BJ (cell line): Measurements from ENCODE around the gene TBXT. TPM values are rescaled to one million over a fixed set of nuclear protein-coding genes. Genes with fewer than 3 reads are reported as not detected.

ENCODE experiments used
- CTCF ChIA-PET: fragments of 350-600 bp; formaldehyde crosslinking; extraction: SDS; loops from one replicate; lab custom pipeline; 2021; ENCODE audit warnings: antibody characterized with exemption, inconsistent platforms; lab: Yijun Ruan, JAX
- POLR2A ChIA-PET: fragments of 300-600 bp; sonication (Branson Sonifier 250); formaldehyde crosslinking; extraction: SDS; loops from one replicate; lab custom pipeline; 2021; ENCODE audit warnings: antibody characterized with exemption; lab: Charles Lee
- DNase-seq: peaks from one replicate; pipeline ENCODE4 v3.0.0-alpha.2; 2011; ENCODE audit warnings: low read depth
- H3K27me3 ChIP-seq: 2 replicates; pipeline ENCODE4 v1.6.0; 2011; ENCODE audit warnings: low read length; ENCODE audit not compliant: control insufficient read depth, insufficient read depth
- H3K36me3 ChIP-seq: 2 replicates; pipeline ENCODE4 v1.5.1; 2011; ENCODE audit warnings: low read length; ENCODE audit not compliant: control insufficient read depth, insufficient read depth
- H3K4me3 ChIP-seq: 2 replicates; pipeline ENCODE4 v1.5.1; 2011; ENCODE audit warnings: low read depth, mild to moderate bottlenecking, control low read depth, low read length
- CTCF ChIP-seq: IDR thresholded peaks from 2 replicates; pipeline ENCODE4 v1.5.1; 2011; ENCODE audit warnings: low read depth, mild to moderate bottlenecking, control low read depth, inconsistent platforms, low read length, moderate library complexity; ENCODE audit not compliant: insufficient read depth
- polyA plus RNA-seq: library from polyadenylated mRNA; depleted of rRNA; stranded (reverse); fragments of >200 nt; gene quantifications from 2 replicates; pipeline ENCODE4 v1.2.3, GENCODE V29; 2011

TBXT gene
- polyA plus RNA-seq, 1 experiment: not detected

- no peak for DNase-seq
- TF ChIP-seq CTCF: no peak
- Histone ChIP-seq H3K27me3 (no peaks in the 10 kb centered on the region), H3K36me3 (no peaks in the 10 kb centered on the region), H3K4me3 (no peak overlapping the region)
- POLR2A ChIA-PET: no interaction called here
- CTCF ChIA-PET: no interaction called here
Observed at GRCh38 chr6:166204852-166205650, 37.4 kb upstream of the TBXT start.

GRCh38 chr6:166203641-166204222 lies 36.1 kb upstream of the TBXT start:
- H3K36me3 ChIP-seq: no peaks in the 10 kb centered on the region
- H3K4me3 ChIP-seq: no peak overlapping the region
- no peak for DNase-seq
- TF ChIP-seq CTCF: no peak
- POLR2A ChIA-PET: no interaction called here
- CTCF ChIA-PET: no interaction called here
- H3K27me3 ChIP-seq: no peaks in the 10 kb centered on the region

DNA sequence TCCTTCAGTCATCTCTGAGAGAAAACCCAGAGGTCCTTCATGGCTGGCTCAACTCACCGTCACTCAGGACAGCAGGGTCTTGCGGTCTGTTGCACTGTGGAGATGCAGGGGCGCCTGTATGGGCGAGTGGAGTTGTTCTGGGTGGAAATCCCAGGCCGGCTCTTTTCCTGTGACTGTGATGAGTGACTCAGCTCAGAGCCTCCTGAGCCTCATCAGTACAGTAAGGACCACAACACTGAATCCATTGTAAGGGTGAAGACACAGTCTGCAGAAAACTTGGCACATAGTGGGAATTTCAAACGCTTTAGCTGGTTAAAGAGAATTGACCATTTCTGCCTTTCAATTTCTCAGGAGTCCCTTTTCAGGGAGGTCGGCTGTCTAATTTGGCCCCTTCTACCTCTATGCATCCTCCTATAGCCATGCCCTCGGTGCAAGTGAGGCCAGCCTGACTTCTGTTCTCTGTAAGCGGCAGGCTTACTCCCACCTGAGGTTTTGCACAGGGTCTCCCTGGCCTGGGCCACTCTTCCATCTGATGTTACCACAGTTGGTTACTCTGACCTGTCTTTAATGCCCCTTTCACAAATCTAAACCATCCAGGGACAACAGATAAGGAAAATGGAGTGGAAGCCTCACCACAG lies 35.5 kb upstream of the TBXT start:
- CTCF ChIA-PET: no interaction called here
- DNase-seq: no peak
- POLR2A ChIA-PET: no interaction called here
- Histone ChIP-seq H3K4me3 (no peak overlapping the region), H3K36me3 (no peaks in the 10 kb centered on the region), H3K27me3 (no peaks in the 10 kb centered on the region)
- no peak for TF ChIP-seq CTCF

- POLR2A ChIA-PET: no interaction called here
- CTCF ChIA-PET: interaction anchor here (0.6 kb wide), 1 partner anchor 738 kb away, joined by 4 read pairs; no protein-coding TSS in a partner anchor
- TF ChIP-seq CTCF: no peak
Observed at GRCh38 chr6:166202321-166202733, 34.7 kb upstream of the TBXT start.

GRCh38 chr6:166201878-166202277 lies 34.2 kb upstream of the TBXT start:
- ChIA-PET POLR2A (no interaction called here), CTCF (interaction anchor here (0.6 kb wide), 1 partner anchor 738 kb away, joined by 4 read pairs; no protein-coding TSS in a partner anchor)
- DNase-seq: no peak
- no peak for TF ChIP-seq CTCF
- H3K27me3 ChIP-seq: no peaks in the 10 kb centered on the region
- no peak overlapping the region for H3K4me3 ChIP-seq
- H3K36me3 ChIP-seq: no peaks in the 10 kb centered on the region

More at GRCh38 chr6:166202321-166202733, 34.7 kb upstream of the TBXT start:
- H3K27me3 ChIP-seq: no peaks in the 10 kb centered on the region
- H3K4me3 ChIP-seq: no peak overlapping the region
- no peak for DNase-seq
- no peaks in the 10 kb centered on the region for H3K36me3 ChIP-seq
